GM23338 (cell line): ENCODE results near the gene TMEM132D. TPM values are rescaled to one million over a fixed set of nuclear protein-coding genes. Genes with fewer than 3 reads are reported as not detected.

Source experiments
- ATAC-seq: fragments of 200-7000 bp; cut with Tn5 transposase; 3 replicates; pipeline ENCODE4 v1.9.1; 2020
- DNase-seq: peaks from one replicate; pipeline ENCODE4 v3.0.0-alpha.2; 2015; ENCODE audit warnings: low spot score
- H2AFZ ChIP-seq: fragments of 200-600 bp; sonication (generic); 2 replicates; pipeline ENCODE4 v1.8.0; 2016; ENCODE audit warnings: antibody characterized with exemption, mild to moderate bottlenecking, moderate library complexity
- H3F3A ChIP-seq: fragments of 200-600 bp; sonication (generic); replicated peaks from 2 replicates; pipeline ENCODE4 v1.8.0; 2017; ENCODE audit warnings: antibody characterized with exemption, mixed run types, low read depth
- H3K27ac ChIP-seq: fragments of 200-600 bp; sonication (generic); 2 replicates; pipeline ENCODE4 v1.6.1; 2016; ENCODE audit warnings: low read depth
- H3K27me3 ChIP-seq: fragments of 200-600 bp; sonication (generic); 2 replicates; pipeline ENCODE4 v1.8.0; 2016; ENCODE audit warnings: mild to moderate bottlenecking, mixed run types, moderate library complexity; ENCODE audit not compliant: insufficient read depth
- H3K36me3 ChIP-seq: fragments of 200-600 bp; sonication (generic); 2 replicates; pipeline ENCODE4 v1.8.0; 2016; ENCODE audit warnings: mild to moderate bottlenecking; ENCODE audit not compliant: insufficient read depth
- H3K4me1 ChIP-seq: fragments of 200-600 bp; sonication (generic); 2 replicates; pipeline ENCODE4 v1.8.0; 2016; ENCODE audit warnings: mild to moderate bottlenecking, moderate library complexity; ENCODE audit not compliant: insufficient read depth
- H3K4me2 ChIP-seq: fragments of 200-600 bp; sonication (generic); 2 replicates; pipeline ENCODE4 v1.7.1; 2017; ENCODE audit warnings: mixed run types
- H3K4me3 ChIP-seq: fragments of 200-600 bp; sonication (generic); 2 replicates; pipeline ENCODE4 v1.6.1; 2016; ENCODE audit warnings: mixed run types
- H3K79me2 ChIP-seq: fragments of 200-600 bp; sonication (generic); replicated peaks from 2 replicates; pipeline ENCODE4 v1.8.0; 2017; ENCODE audit warnings: mild to moderate bottlenecking; ENCODE audit not compliant: insufficient read depth
- H3K9me2 ChIP-seq: fragments of 200-600 bp; sonication (generic); 2 replicates; pipeline ENCODE4 v1.8.0; 2017; ENCODE audit not compliant: insufficient read depth
- H4K20me1 ChIP-seq: fragments of 200-600 bp; sonication (generic); replicated peaks from 2 replicates; pipeline ENCODE4 v1.8.0; 2017; ENCODE audit warnings: mild to moderate bottlenecking; ENCODE audit not compliant: insufficient read depth
- H3K27ac Mint-ChIP-seq: 2 replicates; pipeline ENCODE4 v1.8.0; 2020; ENCODE audit warnings: inconsistent platforms, mild to moderate bottlenecking, moderate library complexity, mixed read lengths
- H3K27me3 Mint-ChIP-seq: 3 replicates; pipeline ENCODE4 v1.8.0; 2022; ENCODE audit warnings: low read depth, mild to moderate bottlenecking, moderate library complexity, mixed read lengths, inconsistent platforms; ENCODE audit not compliant: insufficient read depth, poor library complexity
- H3K36me3 Mint-ChIP-seq: 3 replicates; pipeline ENCODE4 v1.8.0; 2021; ENCODE audit warnings: low read depth, mild to moderate bottlenecking, inconsistent platforms, moderate library complexity, mixed read lengths
- H3K4me1 Mint-ChIP-seq: 3 replicates; pipeline ENCODE4 v1.8.0; 2020; ENCODE audit warnings: mild to moderate bottlenecking, inconsistent platforms, mixed read lengths
- H3K4me3 Mint-ChIP-seq: 3 replicates; pipeline ENCODE4 v1.8.0; 2021; ENCODE audit warnings: moderate library complexity, mild to moderate bottlenecking, inconsistent platforms, mixed read lengths
- H3K9me3 Mint-ChIP-seq: 3 replicates; pipeline ENCODE4 v1.8.0; 2020; ENCODE audit warnings: moderate library complexity, mild to moderate bottlenecking, inconsistent platforms, mixed read lengths
- CREB1 ChIP-seq: fragments of 250-450 bp; sonication (Bioruptor Pico); IDR thresholded peaks from 2 replicates; pipeline ENCODE4 v1.5.0; 2020; ENCODE audit warnings: low read depth, mild to moderate bottlenecking, moderate library complexity
- CTCF ChIP-seq, 2 experiments: fragments of 200-600 bp in 1 of 2; sonication (generic) in 1 of 2; conservative IDR thresholded peaks; 2 replicates each; pipeline versions ENCODE4 v1.5.1 to v1.6.1; 2016 to 2017; ENCODE audit warnings: antibody characterized with exemption in 2 of 2, low read depth in 2 of 2, mild to moderate bottlenecking in 2 of 2, moderate library complexity in 1 of 2
- ETS1 ChIP-seq: IDR thresholded peaks from 2 replicates; pipeline ENCODE4 v1.6.1; 2016; ENCODE audit warnings: antibody characterized with exemption
- EZH2 ChIP-seq: fragments of 200-600 bp; sonication (generic); IDR thresholded peaks from one replicate; pipeline ENCODE4 v1.8.0; 2017; ENCODE audit warnings: antibody characterized with exemption, mild to moderate bottlenecking, low read depth; ENCODE audit not compliant: unreplicated experiment
- EZH2phosphoT487 ChIP-seq: fragments of 200-600 bp; sonication (generic); IDR thresholded peaks from one replicate; pipeline ENCODE4 v1.8.1; 2018; ENCODE audit warnings: antibody characterized with exemption; ENCODE audit not compliant: unreplicated experiment
- JUNB ChIP-seq: IDR thresholded peaks from one replicate; pipeline ENCODE4 v1.6.1; 2016; ENCODE audit warnings: antibody characterized with exemption; ENCODE audit not compliant: unreplicated experiment
- NANOG ChIP-seq: IDR thresholded peaks from 2 replicates; pipeline ENCODE4 v1.6.1; 2016; ENCODE audit warnings: antibody characterized with exemption, borderline replicate concordance
- POLR2AphosphoS5 ChIP-seq: IDR thresholded peaks from 2 replicates; pipeline ENCODE4 v1.6.1; 2016; ENCODE audit warnings: antibody characterized with exemption, low read depth
- STAT1 ChIP-seq: IDR thresholded peaks from one replicate; pipeline ENCODE4 v1.6.1; 2016; ENCODE audit warnings: antibody characterized with exemption; ENCODE audit not compliant: unreplicated experiment
- ZNF114 ChIP-seq: fragments of 250-450 bp; sonication (Bioruptor Pico); IDR thresholded peaks from 2 replicates; pipeline ENCODE4 v1.5.0; 2020; ENCODE audit warnings: mild to moderate bottlenecking, moderate library complexity
- ZNF331 ChIP-seq: fragments of 250-450 bp; sonication (Bioruptor Pico); IDR thresholded peaks from 2 replicates; pipeline ENCODE4 v1.5.0; 2020; ENCODE audit warnings: low read depth, mild to moderate bottlenecking, moderate library complexity
- polyA plus RNA-seq: library from polyadenylated mRNA; unstranded; fragments of >200 nt; fragmentation: Nextera tagmentation; extraction: Ambion mirVana; gene quantifications from 2 replicates; pipeline ENCODE4 v1.2.1, GENCODE V29; 2016
- total RNA-seq: library from RNA; depleted of rRNA; stranded (reverse); fragments of >200 nt; shearing (Covaris generic); gene quantifications from 2 replicates; pipeline ENCODE4 v1.2.3, GENCODE V29; 2014
- TF ChIP-seq, protein P1 (sequence below): fragments of 250-450 bp; sonication (Bioruptor Pico); IDR thresholded peaks from 2 replicates; pipeline ENCODE4 v1.5.0; 2020; ENCODE audit warnings: mild to moderate bottlenecking, moderate library complexity
- TF ChIP-seq, protein P2 (sequence below): IDR thresholded peaks from one replicate; pipeline ENCODE4 v1.6.1; 2018; ENCODE audit warnings: antibody characterized with exemption; ENCODE audit not compliant: unreplicated experiment

The TMEM132D gene
- total and polyA plus RNA-seq, 2 experiments from 2014 or later = 0.44 to 5.3 TPM

DNA sequence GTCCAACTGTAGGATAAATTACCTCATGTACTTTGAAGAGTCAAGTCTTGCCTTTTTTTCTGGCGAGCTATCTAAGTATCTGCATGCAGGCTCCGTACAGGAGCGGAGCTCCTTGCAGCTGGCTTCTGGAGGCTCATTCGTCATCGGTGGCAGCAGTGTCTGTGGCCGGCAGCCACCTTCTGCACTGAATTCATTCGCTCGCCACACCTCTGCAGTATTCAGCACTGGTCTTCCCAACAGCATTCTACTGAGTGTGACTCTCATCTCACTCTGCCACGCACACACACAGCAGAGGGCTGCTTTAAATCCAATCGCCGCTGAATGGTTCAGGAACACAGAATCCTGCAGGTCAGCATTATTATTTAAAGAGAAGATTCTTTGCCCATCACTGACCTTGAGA is 850.6 kb downstream of the TMEM132D start:
- TF ChIP-seq CREB1 (CRISPR knock-in tag) (no peak), NANOG (no peak), CTCF (conservative IDR thresholded peaks at IDR 0.05; ENCODE audit: low read depth in 2 of 2) (no peak), EZH2 (no peak), POLR2AphosphoS5 (no peak), STAT1 (no peak), JUNB (no peak), ZNF331 (CRISPR knock-in tag) (no peak), ETS1 (no peak), EZH2phosphoT487 (no peak), ZNF114 (CRISPR knock-in tag) (no peak)
- TF ChIP-seq, protein P1, sequence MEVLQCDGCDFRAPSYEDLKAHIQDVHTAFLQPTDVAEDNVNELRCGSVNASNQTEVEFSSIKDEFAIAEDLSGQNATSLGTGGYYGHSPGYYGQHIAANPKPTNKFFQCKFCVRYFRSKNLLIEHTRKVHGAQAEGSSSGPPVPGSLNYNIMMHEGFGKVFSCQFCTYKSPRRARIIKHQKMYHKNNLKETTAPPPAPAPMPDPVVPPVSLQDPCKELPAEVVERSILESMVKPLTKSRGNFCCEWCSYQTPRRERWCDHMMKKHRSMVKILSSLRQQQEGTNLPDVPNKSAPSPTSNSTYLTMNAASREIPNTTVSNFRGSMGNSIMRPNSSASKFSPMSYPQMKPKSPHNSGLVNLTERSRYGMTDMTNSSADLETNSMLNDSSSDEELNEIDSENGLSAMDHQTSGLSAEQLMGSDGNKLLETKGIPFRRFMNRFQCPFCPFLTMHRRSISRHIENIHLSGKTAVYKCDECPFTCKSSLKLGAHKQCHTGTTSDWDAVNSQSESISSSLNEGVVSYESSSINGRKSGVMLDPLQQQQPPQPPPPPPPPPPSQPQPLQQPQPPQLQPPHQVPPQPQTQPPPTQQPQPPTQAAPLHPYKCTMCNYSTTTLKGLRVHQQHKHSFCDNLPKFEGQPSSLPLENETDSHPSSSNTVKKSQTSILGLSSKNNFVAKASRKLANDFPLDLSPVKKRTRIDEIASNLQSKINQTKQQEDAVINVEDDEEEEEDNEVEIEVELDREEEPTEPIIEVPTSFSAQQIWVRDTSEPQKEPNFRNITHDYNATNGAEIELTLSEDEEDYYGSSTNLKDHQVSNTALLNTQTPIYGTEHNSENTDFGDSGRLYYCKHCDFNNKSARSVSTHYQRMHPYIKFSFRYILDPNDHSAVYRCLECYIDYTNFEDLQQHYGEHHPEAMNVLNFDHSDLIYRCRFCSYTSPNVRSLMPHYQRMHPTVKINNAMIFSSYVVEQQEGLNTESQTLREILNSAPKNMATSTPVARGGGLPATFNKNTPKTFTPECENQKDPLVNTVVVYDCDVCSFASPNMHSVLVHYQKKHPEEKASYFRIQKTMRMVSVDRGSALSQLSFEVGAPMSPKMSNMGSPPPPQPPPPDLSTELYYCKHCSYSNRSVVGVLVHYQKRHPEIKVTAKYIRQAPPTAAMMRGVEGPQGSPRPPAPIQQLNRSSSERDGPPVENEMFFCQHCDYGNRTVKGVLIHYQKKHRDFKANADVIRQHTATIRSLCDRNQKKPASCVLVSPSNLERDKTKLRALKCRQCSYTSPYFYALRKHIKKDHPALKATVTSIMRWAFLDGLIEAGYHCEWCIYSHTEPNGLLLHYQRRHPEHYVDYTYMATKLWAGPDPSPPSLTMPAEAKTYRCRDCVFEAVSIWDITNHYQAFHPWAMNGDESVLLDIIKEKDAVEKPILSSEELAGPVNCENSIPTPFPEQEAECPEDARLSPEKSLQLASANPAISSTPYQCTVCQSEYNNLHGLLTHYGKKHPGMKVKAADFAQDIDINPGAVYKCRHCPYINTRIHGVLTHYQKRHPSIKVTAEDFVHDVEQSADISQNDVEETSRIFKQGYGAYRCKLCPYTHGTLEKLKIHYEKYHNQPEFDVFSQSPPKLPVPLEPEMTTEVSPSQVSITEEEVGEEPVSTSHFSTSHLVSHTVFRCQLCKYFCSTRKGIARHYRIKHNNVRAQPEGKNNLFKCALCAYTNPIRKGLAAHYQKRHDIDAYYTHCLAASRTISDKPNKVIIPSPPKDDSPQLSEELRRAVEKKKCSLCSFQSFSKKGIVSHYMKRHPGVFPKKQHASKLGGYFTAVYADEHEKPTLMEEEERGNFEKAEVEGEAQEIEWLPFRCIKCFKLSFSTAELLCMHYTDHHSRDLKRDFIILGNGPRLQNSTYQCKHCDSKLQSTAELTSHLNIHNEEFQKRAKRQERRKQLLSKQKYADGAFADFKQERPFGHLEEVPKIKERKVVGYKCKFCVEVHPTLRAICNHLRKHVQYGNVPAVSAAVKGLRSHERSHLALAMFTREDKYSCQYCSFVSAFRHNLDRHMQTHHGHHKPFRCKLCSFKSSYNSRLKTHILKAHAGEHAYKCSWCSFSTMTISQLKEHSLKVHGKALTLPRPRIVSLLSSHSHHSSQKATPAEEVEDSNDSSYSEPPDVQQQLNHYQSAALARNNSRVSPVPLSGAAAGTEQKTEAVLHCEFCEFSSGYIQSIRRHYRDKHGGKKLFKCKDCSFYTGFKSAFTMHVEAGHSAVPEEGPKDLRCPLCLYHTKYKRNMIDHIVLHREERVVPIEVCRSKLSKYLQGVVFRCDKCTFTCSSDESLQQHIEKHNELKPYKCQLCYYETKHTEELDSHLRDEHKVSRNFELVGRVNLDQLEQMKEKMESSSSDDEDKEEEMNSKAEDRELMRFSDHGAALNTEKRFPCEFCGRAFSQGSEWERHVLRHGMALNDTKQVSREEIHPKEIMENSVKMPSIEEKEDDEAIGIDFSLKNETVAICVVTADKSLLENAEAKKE = no peak
- TF ChIP-seq, protein P2, sequence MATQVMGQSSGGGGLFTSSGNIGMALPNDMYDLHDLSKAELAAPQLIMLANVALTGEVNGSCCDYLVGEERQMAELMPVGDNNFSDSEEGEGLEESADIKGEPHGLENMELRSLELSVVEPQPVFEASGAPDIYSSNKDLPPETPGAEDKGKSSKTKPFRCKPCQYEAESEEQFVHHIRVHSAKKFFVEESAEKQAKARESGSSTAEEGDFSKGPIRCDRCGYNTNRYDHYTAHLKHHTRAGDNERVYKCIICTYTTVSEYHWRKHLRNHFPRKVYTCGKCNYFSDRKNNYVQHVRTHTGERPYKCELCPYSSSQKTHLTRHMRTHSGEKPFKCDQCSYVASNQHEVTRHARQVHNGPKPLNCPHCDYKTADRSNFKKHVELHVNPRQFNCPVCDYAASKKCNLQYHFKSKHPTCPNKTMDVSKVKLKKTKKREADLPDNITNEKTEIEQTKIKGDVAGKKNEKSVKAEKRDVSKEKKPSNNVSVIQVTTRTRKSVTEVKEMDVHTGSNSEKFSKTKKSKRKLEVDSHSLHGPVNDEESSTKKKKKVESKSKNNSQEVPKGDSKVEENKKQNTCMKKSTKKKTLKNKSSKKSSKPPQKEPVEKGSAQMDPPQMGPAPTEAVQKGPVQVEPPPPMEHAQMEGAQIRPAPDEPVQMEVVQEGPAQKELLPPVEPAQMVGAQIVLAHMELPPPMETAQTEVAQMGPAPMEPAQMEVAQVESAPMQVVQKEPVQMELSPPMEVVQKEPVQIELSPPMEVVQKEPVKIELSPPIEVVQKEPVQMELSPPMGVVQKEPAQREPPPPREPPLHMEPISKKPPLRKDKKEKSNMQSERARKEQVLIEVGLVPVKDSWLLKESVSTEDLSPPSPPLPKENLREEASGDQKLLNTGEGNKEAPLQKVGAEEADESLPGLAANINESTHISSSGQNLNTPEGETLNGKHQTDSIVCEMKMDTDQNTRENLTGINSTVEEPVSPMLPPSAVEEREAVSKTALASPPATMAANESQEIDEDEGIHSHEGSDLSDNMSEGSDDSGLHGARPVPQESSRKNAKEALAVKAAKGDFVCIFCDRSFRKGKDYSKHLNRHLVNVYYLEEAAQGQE = no peak
- H3K36me3 Mint-ChIP-seq = peaks cover 5% of the 10 kb centered on the region; the same call in 2 of the 3 replicates
- Histone ChIP-seq H3K36me3 (no peaks in the 10 kb centered on the region), H4K20me1 (no peaks in the 10 kb centered on the region), H3K4me1 (no peaks in the 10 kb centered on the region), H3K4me2 (no peak overlapping the region), H3K27me3 (no peaks in the 10 kb centered on the region), H3F3A (no peaks in the 10 kb centered on the region), H3K4me3 (no peak overlapping the region), H2AFZ (no peak overlapping the region), H3K9me2 (no peaks in the 10 kb centered on the region), H3K79me2 (no peaks in the 10 kb centered on the region), H3K27ac (no peak overlapping the region)
- H3K4me3 Mint-ChIP-seq = no peak overlapping the region
- ATAC-seq (no peak), DNase-seq (no peak)
- H3K4me1 Mint-ChIP-seq = no peaks in the 10 kb centered on the region
- no peak overlapping the region for H3K27ac Mint-ChIP-seq
- no peaks in the 10 kb centered on the region for H3K27me3 Mint-ChIP-seq
- H3K9me3 Mint-ChIP-seq = peaks cover 86% of the 10 kb centered on the region
